ENCODE measurements around the gene SRRM4.

The SRRM4 gene

DNA sequence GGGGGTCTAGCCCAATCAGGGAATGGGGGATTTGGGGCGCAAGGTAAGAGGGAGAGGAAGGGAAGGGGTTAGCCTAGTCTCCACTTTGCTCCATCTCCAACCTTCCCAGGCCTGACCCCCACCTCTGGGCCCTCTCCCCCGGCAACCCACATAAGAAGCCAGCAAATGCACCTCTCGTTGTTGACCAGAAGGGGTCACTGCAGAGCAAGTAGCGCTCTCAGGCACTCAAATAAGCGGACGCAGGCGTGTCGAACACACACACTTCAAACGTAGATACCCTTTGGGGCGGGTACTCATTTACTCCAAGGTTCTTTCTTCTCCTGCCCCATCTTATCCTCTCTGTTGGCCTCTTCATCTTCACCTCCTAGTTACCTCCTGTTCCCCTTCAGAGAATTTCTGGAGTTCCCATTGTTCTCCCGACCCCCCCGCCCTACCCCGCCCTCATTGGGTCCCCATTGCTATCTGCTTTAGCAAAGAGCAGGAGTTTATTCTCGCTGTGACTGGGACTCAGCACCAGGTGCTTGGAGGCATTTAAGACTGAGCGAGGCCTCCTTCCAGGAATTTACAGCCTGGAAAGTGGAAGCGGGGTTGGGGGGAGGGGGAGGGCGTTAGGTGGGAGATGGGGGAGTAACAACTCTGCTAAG lies 1.5 kb upstream of the SRRM4 start:
- no peaks in the 10 kb centered on the region for H3K36me3 ChIP-seq (ENCODE audit: control insufficient read depth, insufficient read depth, low read length)
- no peak for DNase-seq
- no peak overlapping the region for H3K27ac ChIP-seq (ENCODE audit: insufficient read depth, low read length, poor library complexity, severe bottlenecking)
- no peaks in the 10 kb centered on the region for H3K4me1 ChIP-seq (ENCODE audit: control insufficient read depth, insufficient read depth, low read length, poor library complexity, severe bottlenecking)
- H3K9me3 ChIP-seq (ENCODE audit: control insufficient read depth, low read length) = no peaks in the 10 kb centered on the region
- no peak overlapping the region for H3K4me3 ChIP-seq (ENCODE audit: insufficient read depth, low read depth, low read length, poor library complexity, severe bottlenecking)
- H3K27me3 ChIP-seq (replicated peaks; ENCODE audit: control insufficient read depth, insufficient read depth, low read length, poor library complexity, severe bottlenecking) = no peaks in the 10 kb centered on the region

GRCh38 chr12:118980407-118981014 lies 830 bp upstream of the SRRM4 start:
- no peak for DNase-seq
- Histone ChIP-seq H3K9me3 (ENCODE audit: control insufficient read depth, low read length) (no peaks in the 10 kb centered on the region), H3K4me3 (ENCODE audit: insufficient read depth, low read depth, low read length, poor library complexity, severe bottlenecking) (no peak overlapping the region), H3K27me3 (replicated peaks; ENCODE audit: control insufficient read depth, insufficient read depth, low read length, poor library complexity, severe bottlenecking) (no peaks in the 10 kb centered on the region), H3K4me1 (ENCODE audit: control insufficient read depth, insufficient read depth, low read length, poor library complexity, severe bottlenecking) (no peaks in the 10 kb centered on the region), H3K36me3 (ENCODE audit: control insufficient read depth, insufficient read depth, low read length) (no peaks in the 10 kb centered on the region), H3K27ac (ENCODE audit: insufficient read depth, low read length, poor library complexity, severe bottlenecking) (no peak overlapping the region)

- Histone ChIP-seq H3K36me3 (ENCODE audit: control insufficient read depth, insufficient read depth, low read length) (no peaks in the 10 kb centered on the region), H3K27me3 (replicated peaks; ENCODE audit: control insufficient read depth, insufficient read depth, low read length, poor library complexity, severe bottlenecking) (no peaks in the 10 kb centered on the region), H3K9me3 (ENCODE audit: control insufficient read depth, low read length) (no peaks in the 10 kb centered on the region), H3K27ac (ENCODE audit: insufficient read depth, low read length, poor library complexity, severe bottlenecking) (no peak overlapping the region), H3K4me3 (ENCODE audit: insufficient read depth, low read depth, low read length, poor library complexity, severe bottlenecking) (no peak overlapping the region), H3K4me1 (ENCODE audit: control insufficient read depth, insufficient read depth, low read length, poor library complexity, severe bottlenecking) (no peaks in the 10 kb centered on the region)
- no peak for DNase-seq
Observed at GRCh38 chr12:118982302-118982701, 961 bp downstream of the SRRM4 start.

DNA sequence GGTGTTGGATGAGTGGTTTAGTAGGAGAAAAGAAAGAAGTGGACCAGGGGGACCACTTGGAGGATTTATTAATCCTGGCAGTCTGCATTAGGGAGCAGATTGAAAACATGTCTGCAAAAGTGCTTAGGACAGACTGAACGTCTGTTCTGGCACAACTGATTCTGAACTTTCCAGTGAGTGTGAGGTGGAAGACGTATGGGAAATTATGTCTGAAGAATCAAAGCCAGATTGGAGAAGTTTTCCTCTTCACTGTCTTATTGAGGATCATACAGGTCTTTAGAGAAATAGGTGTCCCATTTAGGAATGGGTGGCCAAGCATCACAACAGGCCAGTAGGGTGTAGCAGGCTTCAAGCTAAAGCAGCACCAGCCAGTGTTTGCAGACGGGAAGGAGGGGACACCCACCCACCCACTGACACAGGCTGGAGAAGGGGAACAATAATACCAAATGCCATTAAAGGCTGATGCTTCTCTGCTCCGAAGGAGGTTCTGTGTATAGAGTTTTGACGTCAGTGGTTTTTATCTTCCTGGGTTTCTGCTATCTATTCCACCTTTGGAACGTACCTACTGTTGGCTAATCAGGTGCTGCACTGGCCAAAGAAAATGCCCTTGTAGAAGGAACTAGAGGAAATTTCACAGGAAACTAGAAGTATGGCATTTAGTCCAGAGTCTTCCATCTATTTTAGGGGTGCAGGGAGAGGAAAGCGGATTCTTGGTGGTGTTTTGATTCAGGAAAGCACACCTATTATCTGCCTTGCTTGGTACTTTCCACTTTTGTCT lies 1.8 kb downstream of the SRRM4 start:
- Histone ChIP-seq H3K27me3 (replicated peaks; ENCODE audit: control insufficient read depth, insufficient read depth, low read length, poor library complexity, severe bottlenecking) (no peaks in the 10 kb centered on the region), H3K27ac (ENCODE audit: insufficient read depth, low read length, poor library complexity, severe bottlenecking) (no peak overlapping the region), H3K4me1 (ENCODE audit: control insufficient read depth, insufficient read depth, low read length, poor library complexity, severe bottlenecking) (no peaks in the 10 kb centered on the region), H3K4me3 (ENCODE audit: insufficient read depth, low read depth, low read length, poor library complexity, severe bottlenecking) (no peak overlapping the region), H3K9me3 (ENCODE audit: control insufficient read depth, low read length) (no peaks in the 10 kb centered on the region), H3K36me3 (ENCODE audit: control insufficient read depth, insufficient read depth, low read length) (no peaks in the 10 kb centered on the region)
- DNase-seq = no peak

DNA sequence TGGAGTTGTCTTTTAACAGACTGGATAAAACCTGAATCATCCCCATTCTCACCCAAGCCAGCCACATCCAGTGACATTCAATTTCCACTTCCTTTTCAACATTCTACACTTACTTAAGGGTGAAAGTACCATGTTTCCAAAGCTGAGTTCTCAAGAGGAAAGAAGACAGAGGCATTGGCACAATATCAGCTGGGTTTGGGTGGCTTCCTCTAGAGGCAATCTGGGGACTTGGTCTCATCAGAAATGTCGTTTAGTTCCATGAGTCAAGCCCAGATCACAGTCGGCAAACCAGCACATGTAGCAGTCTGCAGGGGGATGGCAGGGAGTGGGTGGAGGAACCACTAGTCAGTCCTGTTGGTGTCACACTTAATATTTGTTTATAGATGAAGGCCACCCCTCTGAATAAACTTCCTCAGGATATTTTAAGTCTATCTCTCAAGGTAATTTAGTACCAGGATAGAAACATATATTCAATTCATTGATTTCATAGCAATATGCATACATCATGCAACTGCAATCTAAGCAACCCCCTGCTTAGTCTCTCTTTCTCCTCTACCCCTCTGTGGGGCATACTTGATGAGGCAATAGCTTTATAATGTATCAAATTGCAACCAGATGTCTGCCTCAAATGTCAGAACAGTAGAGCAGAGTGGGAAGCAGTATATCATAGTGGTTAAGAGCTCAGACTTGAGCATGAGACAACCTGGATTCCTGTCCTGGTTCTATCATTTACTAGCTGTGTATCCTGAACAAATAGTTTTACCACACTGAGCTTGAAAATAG lies 3.0 kb downstream of the SRRM4 start:
- DNase-seq = no peak
- no peaks in the 10 kb centered on the region for H3K9me3 ChIP-seq (ENCODE audit: control insufficient read depth, low read length)
- H3K36me3 ChIP-seq (ENCODE audit: control insufficient read depth, insufficient read depth, low read length) = no peaks in the 10 kb centered on the region
- H3K27me3 ChIP-seq (replicated peaks; ENCODE audit: control insufficient read depth, insufficient read depth, low read length, poor library complexity, severe bottlenecking) = no peaks in the 10 kb centered on the region
- H3K4me1 ChIP-seq (ENCODE audit: control insufficient read depth, insufficient read depth, low read length, poor library complexity, severe bottlenecking) = no peaks in the 10 kb centered on the region
- H3K27ac ChIP-seq (ENCODE audit: insufficient read depth, low read length, poor library complexity, severe bottlenecking) = no peak overlapping the region
- no peak overlapping the region for H3K4me3 ChIP-seq (ENCODE audit: insufficient read depth, low read depth, low read length, poor library complexity, severe bottlenecking)

DNA sequence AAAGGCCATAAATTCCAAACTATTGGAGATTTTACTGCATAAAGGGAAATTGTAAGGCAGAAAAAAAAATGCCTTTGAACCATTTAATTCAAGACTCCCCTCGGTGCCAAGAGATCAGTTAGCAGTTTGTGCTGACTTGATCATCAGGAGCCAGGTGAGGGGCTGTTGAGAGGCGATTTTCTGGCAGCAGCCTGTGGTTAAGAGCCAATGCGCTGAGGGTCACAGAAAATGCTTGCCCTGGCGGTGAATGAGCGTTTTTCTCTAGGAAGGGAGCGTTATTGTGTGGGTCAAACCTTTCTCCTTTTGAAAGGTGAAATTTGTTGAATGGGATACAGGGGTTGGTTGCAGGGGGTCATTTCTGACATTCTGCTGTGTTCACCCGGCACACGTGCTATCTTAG lies 4.7 kb downstream of the SRRM4 start:
- Histone ChIP-seq H3K9me3 (ENCODE audit: control insufficient read depth, low read length) (no peaks in the 10 kb centered on the region), H3K36me3 (ENCODE audit: control insufficient read depth, insufficient read depth, low read length) (no peaks in the 10 kb centered on the region), H3K27ac (ENCODE audit: insufficient read depth, low read length, poor library complexity, severe bottlenecking) (no peak overlapping the region), H3K27me3 (replicated peaks; ENCODE audit: control insufficient read depth, insufficient read depth, low read length, poor library complexity, severe bottlenecking) (no peaks in the 10 kb centered on the region), H3K4me3 (ENCODE audit: insufficient read depth, low read depth, low read length, poor library complexity, severe bottlenecking) (no peak overlapping the region), H3K4me1 (ENCODE audit: control insufficient read depth, insufficient read depth, low read length, poor library complexity, severe bottlenecking) (no peaks in the 10 kb centered on the region)
- DNase-seq = no peak

GRCh38 chr12:118999107-118999506 lies 17.8 kb downstream of the SRRM4 start:
- no peak overlapping the region for H3K4me3 ChIP-seq (ENCODE audit: insufficient read depth, low read depth, low read length, poor library complexity, severe bottlenecking)
- no peaks in the 10 kb centered on the region for H3K36me3 ChIP-seq (ENCODE audit: control insufficient read depth, insufficient read depth, low read length)
- no peak overlapping the region for H3K27ac ChIP-seq (ENCODE audit: insufficient read depth, low read length, poor library complexity, severe bottlenecking)
- no peaks in the 10 kb centered on the region for H3K4me1 ChIP-seq (ENCODE audit: control insufficient read depth, insufficient read depth, low read length, poor library complexity, severe bottlenecking)
- no peaks in the 10 kb centered on the region for H3K27me3 ChIP-seq (replicated peaks; ENCODE audit: control insufficient read depth, insufficient read depth, low read length, poor library complexity, severe bottlenecking)
- DNase-seq = no peak
- no peaks in the 10 kb centered on the region for H3K9me3 ChIP-seq (ENCODE audit: control insufficient read depth, low read length)

DNA sequence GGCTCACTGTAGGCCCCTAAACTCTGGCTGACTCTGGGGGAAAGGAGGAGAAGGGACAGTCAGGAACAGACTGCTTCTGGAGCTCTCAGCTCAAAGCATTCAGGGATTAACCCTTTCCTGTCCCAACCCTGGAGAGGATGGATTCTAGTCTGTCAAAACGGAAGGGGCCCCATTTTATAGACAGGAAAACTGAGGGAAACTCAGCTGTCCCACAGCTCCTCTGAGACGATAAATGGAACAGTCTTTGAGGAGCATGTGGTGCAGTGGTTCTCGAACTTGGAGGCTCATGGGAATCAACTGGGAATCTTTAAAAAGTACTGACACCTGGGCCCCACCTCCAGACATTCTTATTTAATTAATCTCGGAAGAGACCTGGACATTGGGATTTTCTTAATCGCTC lies 23.7 kb downstream of the SRRM4 start:
- Histone ChIP-seq H3K27me3 (replicated peaks; ENCODE audit: control insufficient read depth, insufficient read depth, low read length, poor library complexity, severe bottlenecking) (no peaks in the 10 kb centered on the region), H3K4me3 (ENCODE audit: insufficient read depth, low read depth, low read length, poor library complexity, severe bottlenecking) (no peak overlapping the region), H3K4me1 (ENCODE audit: control insufficient read depth, insufficient read depth, low read length, poor library complexity, severe bottlenecking) (no peaks in the 10 kb centered on the region), H3K36me3 (ENCODE audit: control insufficient read depth, insufficient read depth, low read length) (no peaks in the 10 kb centered on the region), H3K9me3 (ENCODE audit: control insufficient read depth, low read length) (no peaks in the 10 kb centered on the region), H3K27ac (ENCODE audit: insufficient read depth, low read length, poor library complexity, severe bottlenecking) (no peak overlapping the region)
- DNase-seq = no peak

DNA sequence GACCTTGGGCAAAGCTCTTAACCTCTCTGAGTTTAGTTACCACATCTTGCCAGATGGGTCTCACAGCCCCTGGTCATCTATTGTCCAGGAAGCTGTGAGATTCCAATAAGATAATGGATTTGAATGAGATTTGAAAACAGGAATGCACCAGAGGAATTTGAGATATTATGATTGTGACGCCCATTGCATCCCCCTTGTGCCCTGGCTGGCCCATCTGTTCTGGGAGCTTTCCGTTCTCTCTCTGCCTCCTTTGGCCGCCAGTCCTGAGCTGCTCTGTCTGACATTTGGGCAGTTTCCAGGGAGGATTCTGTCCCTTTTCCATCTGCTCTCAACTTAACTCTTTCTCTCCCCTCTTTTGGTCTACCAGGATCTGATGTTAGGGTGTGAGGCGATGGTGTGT lies 24.6 kb downstream of the SRRM4 start:
- Histone ChIP-seq H3K27me3 (replicated peaks; ENCODE audit: control insufficient read depth, insufficient read depth, low read length, poor library complexity, severe bottlenecking) (no peaks in the 10 kb centered on the region), H3K4me1 (ENCODE audit: control insufficient read depth, insufficient read depth, low read length, poor library complexity, severe bottlenecking) (no peaks in the 10 kb centered on the region), H3K27ac (ENCODE audit: insufficient read depth, low read length, poor library complexity, severe bottlenecking) (no peak overlapping the region), H3K9me3 (ENCODE audit: control insufficient read depth, low read length) (no peaks in the 10 kb centered on the region), H3K36me3 (ENCODE audit: control insufficient read depth, insufficient read depth, low read length) (no peaks in the 10 kb centered on the region), H3K4me3 (ENCODE audit: insufficient read depth, low read depth, low read length, poor library complexity, severe bottlenecking) (no peak overlapping the region)
- DNase-seq = no peak

- DNase-seq = no peak
- no peaks in the 10 kb centered on the region for H3K27me3 ChIP-seq (replicated peaks; ENCODE audit: control insufficient read depth, insufficient read depth, low read length, poor library complexity, severe bottlenecking)
- no peak overlapping the region for H3K27ac ChIP-seq (ENCODE audit: insufficient read depth, low read length, poor library complexity, severe bottlenecking)
- no peaks in the 10 kb centered on the region for H3K9me3 ChIP-seq (ENCODE audit: control insufficient read depth, low read length)
- H3K36me3 ChIP-seq (ENCODE audit: control insufficient read depth, insufficient read depth, low read length) = no peaks in the 10 kb centered on the region
- no peaks in the 10 kb centered on the region for H3K4me1 ChIP-seq (ENCODE audit: control insufficient read depth, insufficient read depth, low read length, poor library complexity, severe bottlenecking)
- H3K4me3 ChIP-seq (ENCODE audit: insufficient read depth, low read depth, low read length, poor library complexity, severe bottlenecking) = no peak overlapping the region
Observed at GRCh38 chr12:119006746-119007145, 25.4 kb downstream of the SRRM4 start.

Measured in effector memory CD4-positive, alpha-beta T cell (primary cell).